Gastroesophageal sphincter (tissue), 4 donors: ENCODE results near the gene MMP14. TPM values are rescaled to one million over a fixed set of nuclear protein-coding genes. Genes with fewer than 3 reads are reported as not detected.

ENCODE experiments used
- ATAC-seq: fragments of 150-250 bp; one replicate; pipeline ENCODE4 v1.9.1; 2016; ENCODE audit warnings: mild to moderate bottlenecking, moderate library complexity
- H3K27ac ChIP-seq, 4 donors: fragments of 200-600 bp; sonication (generic) in 3 of 4; 1 replicate in 3 of 4; 2 replicates in 1 of 4; pipeline ENCODE4 v1.5.1; 2016 to 2019
- H3K27me3 ChIP-seq: fragments of 200-600 bp; sonication (generic); one replicate; pipeline ENCODE4 v1.5.1; 2019
- H3K36me3 ChIP-seq, 2 donors: fragments of 200-600 bp; sonication (generic); one replicate each; pipeline ENCODE4 v1.5.1; 2019; ENCODE audit warnings: control low read depth in 1 of 2
- H3K4me1 ChIP-seq, 3 donors: fragments of 200-600 bp; sonication (generic); 1 replicate in 2 of 3; 2 replicates in 1 of 3; pipeline ENCODE4 v1.5.1; 2016 to 2019; ENCODE audit warnings: control low read depth in 2 of 3
- H3K4me3 ChIP-seq, 2 donors: fragments of 200-600 bp; sonication (generic); one replicate each; pipeline ENCODE4 v1.5.1; 2019; ENCODE audit warnings: mild to moderate bottlenecking in 1 of 2, moderate library complexity in 1 of 2
- H3K9me3 ChIP-seq, 3 donors: fragments of 200-600 bp; sonication (generic); one replicate each; pipeline ENCODE4 v1.5.1; 2017 to 2019; ENCODE audit warnings: control low read depth in 2 of 3
- CTCF ChIP-seq, 4 experiments: fragments of 200-600 bp in 2 of 4; fragments of 450-650 bp in 2 of 4; sonication (generic) in 1 of 4; IDR thresholded peaks; one replicate each; pipeline ENCODE4 v1.5.1; 2017 to 2019; ENCODE audit warnings: antibody characterized with exemption in 4 of 4, mild to moderate bottlenecking in 2 of 4, moderate library complexity in 2 of 4
- EP300 ChIP-seq: sonication (generic); formaldehyde crosslinking; IDR thresholded peaks from one replicate; pipeline ENCODE4 v1.6.1; 2017; ENCODE audit warnings: antibody characterized with exemption, mild to moderate bottlenecking
- POLR2A ChIP-seq, 2 donors: fragments of 450-650 bp; IDR thresholded peaks; one replicate each; pipeline ENCODE4 v1.6.1; 2017; ENCODE audit warnings: antibody characterized with exemption in 2 of 2, mild to moderate bottlenecking in 2 of 2, moderate library complexity in 1 of 2
- POLR2AphosphoS5 ChIP-seq: sonication (generic); formaldehyde crosslinking; IDR thresholded peaks from one replicate; pipeline ENCODE4 v1.6.1; 2017; ENCODE audit warnings: antibody characterized with exemption
- WGBS, 2 donors: methylation state at CpG; one replicate each; pipeline ENCODE4 v1.1.5; 2018; ENCODE audit warnings: low coverage in 1 of 2; 5-methylcytosine and 5-hydroxymethylcytosine counted together
- total RNA-seq, 4 donors: library from RNA; depleted of rRNA; stranded (reverse); fragments of >200 nt; gene quantifications; one replicate each; pipeline ENCODE4 v1.1.0, GENCODE V29; 2016

The MMP14 gene
- total RNA-seq, 4 donors from 2014 or later = 114 to 127 (median 123) TPM

- 19 to 40% methylated on average over 1 to 4 of the region's 6 CpGs for WGBS, 2 donors
- H3K4me3 ChIP-seq = no peak overlapping the region
- H3K27ac ChIP-seq = no peak overlapping the region
- no peaks in the 10 kb centered on the region for H3K9me3 ChIP-seq
- no peaks in the 10 kb centered on the region for H3K27me3 ChIP-seq
- no peak for ATAC-seq
- no peak for TF ChIP-seq POLR2A (IDR thresholded peaks at IDR 0.05)
- TF ChIP-seq EP300 = no peak
- TF ChIP-seq POLR2AphosphoS5 = no peak
- TF ChIP-seq CTCF (IDR thresholded peaks at IDR 0.05) = no peak
- H3K4me1 ChIP-seq = peaks cover 0 to 35% (median 9%) of the 10 kb centered on the region in 3 donors
- H3K36me3 ChIP-seq = peaks cover 0 to 23% of the 10 kb centered on the region in 2 donors
These were observed 46.3 kb downstream of the MMP14 start for GRCh38 chr14:22882529-22883172.

GRCh38 chr14:22883173-22883976 is 47.0 kb downstream of the MMP14 start, which contains the start of gene REM2:
TSS of gene REM2 (plus strand) at chr14:22883222. CDS start at chr14:22883288, 66 bp downstream.
- Histone ChIP-seq H3K27ac (no peak within 1 kb of the TSS), H3K9me3 (no peaks in the 10 kb centered on the region), H3K4me1 (peaks cover 0 to 41% (median 11%) of the 10 kb centered on the region in 3 donors), H3K36me3 (peaks cover 0 to 15% of the 10 kb centered on the region in 2 donors), H3K4me3 (no peak within 1 kb of the TSS), H3K27me3 (no peaks in the 10 kb centered on the region)
- 26 to 48% methylated on average over 3 to 8 of the region's 15 CpGs for WGBS, 2 donors
- no peak for ATAC-seq
- TF ChIP-seq POLR2AphosphoS5 (peak; percentile 2), POLR2A (IDR thresholded peaks at IDR 0.05) (no peak)

- Histone ChIP-seq H3K27me3 (no peaks in the 10 kb centered on the region), H3K36me3 (peaks cover 0 to 7% of the 10 kb centered on the region in 2 donors), H3K4me1 (peaks cover 0 to 41% (median 11%) of the 10 kb centered on the region in 3 donors), H3K27ac (no peak overlapping the region), H3K4me3 (no peak overlapping the region), H3K9me3 (no peaks in the 10 kb centered on the region)
- TF ChIP-seq EP300 (no peak), POLR2A (IDR thresholded peaks at IDR 0.05) (no peak), POLR2AphosphoS5 (no peak), CTCF (IDR thresholded peaks at IDR 0.05) (no peak)
- WGBS, 2 donors = 100% methylated on average over 3 of the region's 7 CpGs; no CpG with 5 or more reads in 1 of the 2 donors
- no peak for ATAC-seq
These were observed 47.8 kb downstream of the MMP14 start for GRCh38 chr14:22884076-22884737.

GRCh38 chr14:22884738-22885523 is 48.5 kb downstream of the MMP14 start:
- Histone ChIP-seq H3K27me3 (no peaks in the 10 kb centered on the region), H3K4me1 (peaks cover 0 to 41% (median 11%) of the 10 kb centered on the region in 3 donors), H3K4me3 (no peak overlapping the region), H3K27ac (no peak overlapping the region), H3K9me3 (no peaks in the 10 kb centered on the region), H3K36me3 (no peaks in the 10 kb centered on the region)
- WGBS, 2 donors = 67% methylated on average over 1 of the region's 11 CpGs; no CpG with 5 or more reads in 1 of the 2 donors
- TF ChIP-seq POLR2A (IDR thresholded peaks at IDR 0.05) (no peak), EP300 (no peak), POLR2AphosphoS5 (no peak), CTCF (IDR thresholded peaks at IDR 0.05) (no peak)
- no peak for ATAC-seq
